HL-60 (cell line): ENCODE results near the gene TRIM68.

Experiments
- DNase-seq, 2 experiments: peaks; one replicate each; pipeline ENCODE4 v3.0.0-alpha.2; 2010 to 2020; ENCODE audit warnings: low read depth in 1 of 2, low spot score in 1 of 2
- H3K27ac ChIP-seq: fragments of 250-450 bp; sonication (Bioruptor Pico); replicated peaks from 2 replicates; pipeline ENCODE4 v1.5.1; 2020; ENCODE audit warnings: mild to moderate bottlenecking, moderate library complexity
- H3K27me3 ChIP-seq: fragments of 250-450 bp; sonication (Bioruptor Pico); 2 replicates; pipeline ENCODE4 v1.5.1; 2021; ENCODE audit warnings: mild to moderate bottlenecking, moderate library complexity; ENCODE audit not compliant: insufficient read depth, poor library complexity, severe bottlenecking
- H3K4me3 ChIP-seq: replicated peaks from 2 replicates; pipeline ENCODE4 v1.5.1; 2011; ENCODE audit warnings: mild to moderate bottlenecking, control low read depth, low read length; ENCODE audit not compliant: insufficient read depth
- GABPA ChIP-seq: IDR thresholded peaks from 2 replicates; pipeline ENCODE4 v1.6.1; 2012; ENCODE audit warnings: low read depth
- POLR2AphosphoS5 ChIP-seq: IDR thresholded peaks from 2 replicates; pipeline ENCODE4 v1.6.1; 2012; ENCODE audit warnings: low read depth
- SPI1 ChIP-seq: IDR thresholded peaks from 2 replicates; pipeline ENCODE4 v1.6.1; 2012; ENCODE audit warnings: low read depth, mild to moderate bottlenecking, borderline replicate concordance
- TF ChIP-seq, protein P1 (sequence below): IDR thresholded peaks from 2 replicates; pipeline ENCODE4 v1.6.1; 2012; ENCODE audit warnings: low read depth; ENCODE audit not compliant: insufficient replicate concordance
- TF ChIP-seq, protein P2 (sequence below): IDR thresholded peaks from one replicate; pipeline ENCODE4 v1.5.1; 2011; ENCODE audit warnings: low read length, control low read depth, inconsistent platforms; ENCODE audit not compliant: insufficient read depth

TRIM68 gene

DNA sequence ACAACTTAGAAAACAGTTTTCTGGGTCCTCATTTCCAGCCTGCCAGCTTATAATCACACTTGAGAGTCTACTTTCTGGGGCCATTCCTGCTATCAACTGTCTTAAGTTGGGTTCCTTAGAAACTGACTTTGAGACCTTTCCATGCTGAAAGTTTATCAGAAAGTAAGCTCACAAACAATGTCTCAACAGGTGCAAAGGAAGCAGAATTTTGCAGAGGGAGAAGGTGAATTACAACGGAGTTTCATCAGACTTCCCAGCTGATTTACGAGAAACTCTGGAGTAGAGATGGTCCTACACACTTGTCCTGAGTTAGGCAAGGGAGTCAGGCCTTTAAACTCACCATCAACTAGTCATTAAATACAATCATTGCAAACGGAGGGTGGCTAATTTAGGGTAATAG is 31.2 kb downstream of the TRIM68 start:
- H3K27me3 ChIP-seq: peaks cover 18% of the 10 kb centered on the region
- no peak for DNase-seq
- no peak overlapping the region for H3K4me3 ChIP-seq

DNA sequence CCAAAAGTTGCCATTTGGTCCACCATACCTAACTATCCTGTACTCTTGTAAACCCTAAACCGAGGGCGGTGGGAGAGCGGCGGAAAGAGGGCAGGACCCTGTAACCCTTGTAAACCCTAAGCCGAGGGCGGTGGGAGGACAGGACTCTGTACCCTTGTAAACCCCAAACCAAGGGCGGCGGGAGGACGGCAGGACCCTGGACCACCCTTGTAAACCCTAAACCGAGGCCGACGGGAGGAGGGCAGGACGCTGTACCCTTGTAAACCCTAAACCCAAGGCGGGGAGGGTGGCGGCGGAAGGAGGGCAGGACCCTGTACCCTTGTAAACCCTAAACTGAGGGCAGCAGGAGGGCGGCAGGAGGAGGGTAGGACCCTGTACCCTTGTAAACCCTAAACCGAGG is 39.0 kb downstream of the TRIM68 start:
- no peak for DNase-seq
- no peaks in the 10 kb centered on the region for H3K27me3 ChIP-seq
- no peak overlapping the region for H3K27ac ChIP-seq
- TF ChIP-seq GABPA (no peak), POLR2AphosphoS5 (no peak), SPI1 (no peak)
- TF ChIP-seq, protein P1, sequence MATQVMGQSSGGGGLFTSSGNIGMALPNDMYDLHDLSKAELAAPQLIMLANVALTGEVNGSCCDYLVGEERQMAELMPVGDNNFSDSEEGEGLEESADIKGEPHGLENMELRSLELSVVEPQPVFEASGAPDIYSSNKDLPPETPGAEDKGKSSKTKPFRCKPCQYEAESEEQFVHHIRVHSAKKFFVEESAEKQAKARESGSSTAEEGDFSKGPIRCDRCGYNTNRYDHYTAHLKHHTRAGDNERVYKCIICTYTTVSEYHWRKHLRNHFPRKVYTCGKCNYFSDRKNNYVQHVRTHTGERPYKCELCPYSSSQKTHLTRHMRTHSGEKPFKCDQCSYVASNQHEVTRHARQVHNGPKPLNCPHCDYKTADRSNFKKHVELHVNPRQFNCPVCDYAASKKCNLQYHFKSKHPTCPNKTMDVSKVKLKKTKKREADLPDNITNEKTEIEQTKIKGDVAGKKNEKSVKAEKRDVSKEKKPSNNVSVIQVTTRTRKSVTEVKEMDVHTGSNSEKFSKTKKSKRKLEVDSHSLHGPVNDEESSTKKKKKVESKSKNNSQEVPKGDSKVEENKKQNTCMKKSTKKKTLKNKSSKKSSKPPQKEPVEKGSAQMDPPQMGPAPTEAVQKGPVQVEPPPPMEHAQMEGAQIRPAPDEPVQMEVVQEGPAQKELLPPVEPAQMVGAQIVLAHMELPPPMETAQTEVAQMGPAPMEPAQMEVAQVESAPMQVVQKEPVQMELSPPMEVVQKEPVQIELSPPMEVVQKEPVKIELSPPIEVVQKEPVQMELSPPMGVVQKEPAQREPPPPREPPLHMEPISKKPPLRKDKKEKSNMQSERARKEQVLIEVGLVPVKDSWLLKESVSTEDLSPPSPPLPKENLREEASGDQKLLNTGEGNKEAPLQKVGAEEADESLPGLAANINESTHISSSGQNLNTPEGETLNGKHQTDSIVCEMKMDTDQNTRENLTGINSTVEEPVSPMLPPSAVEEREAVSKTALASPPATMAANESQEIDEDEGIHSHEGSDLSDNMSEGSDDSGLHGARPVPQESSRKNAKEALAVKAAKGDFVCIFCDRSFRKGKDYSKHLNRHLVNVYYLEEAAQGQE: no peak
- TF ChIP-seq, protein P2, sequence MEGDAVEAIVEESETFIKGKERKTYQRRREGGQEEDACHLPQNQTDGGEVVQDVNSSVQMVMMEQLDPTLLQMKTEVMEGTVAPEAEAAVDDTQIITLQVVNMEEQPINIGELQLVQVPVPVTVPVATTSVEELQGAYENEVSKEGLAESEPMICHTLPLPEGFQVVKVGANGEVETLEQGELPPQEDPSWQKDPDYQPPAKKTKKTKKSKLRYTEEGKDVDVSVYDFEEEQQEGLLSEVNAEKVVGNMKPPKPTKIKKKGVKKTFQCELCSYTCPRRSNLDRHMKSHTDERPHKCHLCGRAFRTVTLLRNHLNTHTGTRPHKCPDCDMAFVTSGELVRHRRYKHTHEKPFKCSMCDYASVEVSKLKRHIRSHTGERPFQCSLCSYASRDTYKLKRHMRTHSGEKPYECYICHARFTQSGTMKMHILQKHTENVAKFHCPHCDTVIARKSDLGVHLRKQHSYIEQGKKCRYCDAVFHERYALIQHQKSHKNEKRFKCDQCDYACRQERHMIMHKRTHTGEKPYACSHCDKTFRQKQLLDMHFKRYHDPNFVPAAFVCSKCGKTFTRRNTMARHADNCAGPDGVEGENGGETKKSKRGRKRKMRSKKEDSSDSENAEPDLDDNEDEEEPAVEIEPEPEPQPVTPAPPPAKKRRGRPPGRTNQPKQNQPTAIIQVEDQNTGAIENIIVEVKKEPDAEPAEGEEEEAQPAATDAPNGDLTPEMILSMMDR: no peak
- no peak overlapping the region for H3K4me3 ChIP-seq

More for the DNA sequence above, 31.2 kb downstream of the TRIM68 start:
- no peak overlapping the region for H3K27ac ChIP-seq
- no peak for TF ChIP-seq SPI1

DNA sequence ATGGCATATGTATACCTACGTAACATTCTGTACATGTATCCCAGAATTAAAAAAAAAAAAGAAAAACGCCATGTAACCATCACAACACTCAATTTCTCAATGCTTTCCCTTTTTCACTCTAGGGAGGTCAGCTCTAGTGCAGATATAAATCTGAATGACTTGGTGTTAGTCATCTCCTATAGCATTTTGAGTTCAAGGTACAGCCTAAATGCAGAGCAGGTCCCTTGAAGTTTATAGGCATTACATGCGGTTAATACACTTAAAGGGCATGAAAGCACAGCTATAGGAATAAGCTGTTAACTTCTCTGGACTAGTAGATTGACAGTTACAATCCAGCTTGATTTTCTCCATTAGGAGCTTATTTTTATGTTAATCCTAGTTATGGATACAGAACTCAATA is 42.7 kb downstream of the TRIM68 start:
- Histone ChIP-seq H3K27me3 (peaks cover 5% of the 10 kb centered on the region), H3K27ac (no peak overlapping the region), H3K4me3 (no peak overlapping the region)
- TF ChIP-seq POLR2AphosphoS5 (no peak), GABPA (no peak), SPI1 (no peak)
- TF ChIP-seq, protein P1: no peak
- TF ChIP-seq, protein P2: no peak
- DNase-seq: no peak

DNA sequence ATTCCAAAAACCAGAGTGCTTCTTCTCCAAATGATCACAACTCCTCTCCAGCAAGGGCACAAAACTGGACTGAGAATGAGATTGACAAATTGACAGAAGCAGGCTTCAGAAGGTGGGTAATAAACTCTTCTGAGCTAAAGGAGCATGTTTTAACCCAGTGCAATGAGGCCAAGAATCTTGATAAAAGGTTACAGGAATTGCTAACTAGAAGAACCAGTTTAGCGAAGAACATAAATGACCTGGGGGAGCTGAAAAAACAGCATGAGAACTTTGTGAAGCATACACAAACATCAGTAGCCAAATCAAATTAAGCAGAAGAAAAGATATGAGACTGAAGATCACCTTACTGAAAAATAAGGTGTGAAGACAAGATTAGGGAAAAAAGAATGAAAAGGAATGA is 47.6 kb downstream of the TRIM68 start:
- Histone ChIP-seq H3K27me3 (peaks cover 6% of the 10 kb centered on the region), H3K4me3 (no peak overlapping the region)

More for the DNA sequence above, 47.6 kb downstream of the TRIM68 start:
- TF ChIP-seq, protein P2: no peak
- TF ChIP-seq SPI1: no peak
- no peak for DNase-seq
- H3K27ac ChIP-seq: no peak overlapping the region
